H1 (cell line): Measurements from ENCODE around the gene SLC6A3. TPM values are rescaled to one million over a fixed set of nuclear protein-coding genes. Genes with fewer than 3 reads are reported as not detected.

ENCODE experiments used
- CTCF ChIA-PET: fragments of 300-600 bp; sonication (Branson Sonifier 250); formaldehyde crosslinking; loops from one replicate; lab custom pipeline; 2021; ENCODE audit not compliant: partially characterized antibody; lab: Charles Lee
- POLR2A ChIA-PET: fragments of 300-600 bp; sonication (Branson Sonifier 250); formaldehyde crosslinking; loops from one replicate; lab custom pipeline; 2021; ENCODE audit warnings: inconsistent platforms; ENCODE audit not compliant: partially characterized antibody; lab: Charles Lee
- DNase-seq, 2 experiments: peaks; one replicate each; pipeline versions ENCODE4 v3.0.0 to v3.0.0-alpha.2; 2010 to 2022; ENCODE audit warnings: low spot score in 2 of 2, low read depth in 1 of 2, mixed read lengths in 1 of 2
- FAIRE-seq: peaks from 2 replicates; lab custom pipeline; 2011; peaks lifted over from hg19 to GRCh38; lab: Jason Lieb, UNC
- H2AFZ ChIP-seq: 2 replicates; pipeline ENCODE4 v1.8.1; 2012; ENCODE audit warnings: low read length, inconsistent platforms
- H2AK5ac ChIP-seq: 2 replicates; pipeline ENCODE4 v1.6.1; 2013; ENCODE audit warnings: low read depth, low read length
- H2BK120ac ChIP-seq: replicated peaks from 2 replicates; pipeline ENCODE3; 2013; ENCODE audit warnings: low read depth, low read length, inconsistent platforms
- H2BK12ac ChIP-seq: 2 replicates; pipeline ENCODE4 v1.6.1; 2013; ENCODE audit warnings: low read depth, low read length
- H2BK15ac ChIP-seq: 2 replicates; pipeline ENCODE4 v1.6.1; 2013; ENCODE audit warnings: low read length
- H2BK20ac ChIP-seq: 2 replicates; pipeline ENCODE4 v1.6.1; 2013; ENCODE audit warnings: low read length
- H2BK5ac ChIP-seq: 2 replicates; pipeline ENCODE4 v1.6.1; 2013; ENCODE audit warnings: low read depth, low read length
- H3K14ac ChIP-seq: 2 replicates; pipeline ENCODE4 v1.6.1; 2013; ENCODE audit warnings: inconsistent platforms; ENCODE audit not compliant: insufficient read length
- H3K18ac ChIP-seq: 2 replicates; pipeline ENCODE4 v1.6.1; 2013; ENCODE audit warnings: low read length; ENCODE audit errors: extremely low read depth
- H3K23ac ChIP-seq: 2 replicates; pipeline ENCODE4 v1.6.1; 2013; ENCODE audit warnings: inconsistent platforms; ENCODE audit not compliant: insufficient read length
- H3K23me2 ChIP-seq: 2 replicates; pipeline ENCODE4 v1.6.1; 2013; ENCODE audit warnings: low read depth, low read length
- H3K27ac ChIP-seq: 2 replicates; pipeline ENCODE4 v1.6.1; 2011; ENCODE audit warnings: low read depth, low read length, inconsistent platforms
- H3K27me3 ChIP-seq, 4 experiments: replicated peaks in 1 of 4; 1 replicate in 1 of 4; 2 replicates in 3 of 4; pipeline versions ENCODE4 v1.6.1 to v1.8.1; 2011 to 2013; ENCODE audit warnings: low read length in 3 of 4, mild to moderate bottlenecking in 3 of 4, inconsistent platforms in 2 of 4, mixed read lengths in 2 of 4, moderate library complexity in 1 of 4; ENCODE audit not compliant: control insufficient read depth in 3 of 4, insufficient read depth in 3 of 4; ENCODE audit errors: extremely low read depth in 1 of 4
- H3K36me3 ChIP-seq, 4 experiments: 2 replicates each; pipeline versions ENCODE4 v1.6.1 to v1.8.1; 2011 to 2013; ENCODE audit warnings: mild to moderate bottlenecking in 4 of 4, low read length in 3 of 4, moderate library complexity in 2 of 4, control low read depth in 1 of 4, inconsistent platforms in 1 of 4; ENCODE audit not compliant: insufficient read depth in 4 of 4, control insufficient read depth in 2 of 4
- H3K4ac ChIP-seq: replicated peaks from 2 replicates; pipeline ENCODE3; 2013; ENCODE audit warnings: low read length, low read depth, mixed read lengths, inconsistent platforms; ENCODE audit not compliant: insufficient read length
- H3K4me1 ChIP-seq, 4 experiments: replicated peaks in 1 of 4; 1 replicate in 1 of 4; 2 replicates in 3 of 4; pipeline versions ENCODE4 v1.6.1 to v1.8.1; 2011 to 2013; ENCODE audit warnings: low read length in 3 of 4, inconsistent platforms in 2 of 4, mixed read lengths in 1 of 4; ENCODE audit not compliant: insufficient read depth in 4 of 4, control insufficient read depth in 3 of 4
- H3K4me2 ChIP-seq, 2 experiments: 2 replicates each; pipeline versions ENCODE4 v1.6.1 to v1.8.1; 2011 to 2013; ENCODE audit warnings: low read depth in 2 of 2, low read length in 2 of 2, control low read depth in 1 of 2, inconsistent platforms in 1 of 2, mild to moderate bottlenecking in 1 of 2; ENCODE audit not compliant: insufficient read depth in 1 of 2
- H3K4me3 ChIP-seq, 4 experiments: fragments of 200-600, 300-600 bp in 1 of 4; sonication (generic), shearing (Covaris generic), sonication (Bioruptor Twin) in 1 of 4; 2 replicates each; pipeline versions ENCODE4 v1.5.1 to v1.8.1; 2011 to 2016; ENCODE audit warnings: low read length in 4 of 4, low read depth in 3 of 4, control low read depth in 2 of 4, inconsistent platforms in 2 of 4, mild to moderate bottlenecking in 2 of 4, mixed read lengths in 1 of 4, moderate library complexity in 1 of 4; ENCODE audit not compliant: insufficient read depth in 2 of 4; ENCODE audit errors: extremely low read depth in 1 of 4
- H3K56ac ChIP-seq: replicated peaks from 2 replicates; pipeline ENCODE3; 2013; ENCODE audit warnings: low read depth, mild to moderate bottlenecking, mixed read lengths, low read length, inconsistent platforms; ENCODE audit not compliant: insufficient read length
- H3K79me1 ChIP-seq: 2 replicates; pipeline ENCODE4 v1.6.1; 2013; ENCODE audit warnings: low read depth, low read length, control low read depth
- H3K79me2 ChIP-seq, 2 experiments: 2 replicates each; pipeline versions ENCODE4 v1.6.1 to v1.8.1; 2012 to 2013; ENCODE audit warnings: low read length in 2 of 2, mild to moderate bottlenecking in 2 of 2, inconsistent platforms in 1 of 2; ENCODE audit not compliant: insufficient read depth in 2 of 2, control insufficient read depth in 1 of 2
- H3K9ac ChIP-seq, 4 experiments: replicated peaks in 1 of 4; 1 replicate in 1 of 4; 2 replicates in 3 of 4; pipeline versions ENCODE4 v1.6.1 to v1.8.1; 2011 to 2013; ENCODE audit warnings: low read depth in 3 of 4, low read length in 3 of 4, control low read depth in 2 of 4, mild to moderate bottlenecking in 2 of 4, moderate library complexity in 2 of 4, inconsistent platforms in 1 of 4; ENCODE audit errors: extremely low read depth in 1 of 4
- H3K9me3 ChIP-seq, 2 experiments: 2 replicates each; pipeline versions ENCODE4 v1.6.1 to v1.8.1; 2012 to 2013; ENCODE audit warnings: mild to moderate bottlenecking in 2 of 2, moderate library complexity in 2 of 2, control low read depth in 1 of 2, inconsistent platforms in 1 of 2, low read depth in 1 of 2, low read length in 1 of 2, mixed read lengths in 1 of 2; ENCODE audit not compliant: insufficient read depth in 2 of 2
- H4K20me1 ChIP-seq, 2 experiments: replicated peaks in 1 of 2; 2 replicates each; pipeline versions ENCODE3 to v1.8.1; 2011 to 2013; ENCODE audit warnings: inconsistent platforms in 2 of 2, low read length in 2 of 2, mild to moderate bottlenecking in 1 of 2; ENCODE audit not compliant: insufficient read depth in 2 of 2, control insufficient read depth in 1 of 2
- H4K5ac ChIP-seq: 2 replicates; pipeline ENCODE4 v1.6.1; 2013; ENCODE audit warnings: low read length, low read depth, mixed read lengths, inconsistent platforms; ENCODE audit not compliant: insufficient read length
- H4K8ac ChIP-seq: 2 replicates; pipeline ENCODE4 v1.8.0; 2013; ENCODE audit warnings: mild to moderate bottlenecking, moderate library complexity, low read length, inconsistent platforms; ENCODE audit not compliant: insufficient read depth; ENCODE audit errors: extremely low read depth
- H4K91ac ChIP-seq: replicated peaks from 2 replicates; pipeline ENCODE3; 2013; ENCODE audit warnings: low read length, mixed read lengths, inconsistent platforms; ENCODE audit not compliant: insufficient read length
- ASH2L ChIP-seq: fragments of 200-600, 300-600 bp; sonication (generic); IDR thresholded peaks from one replicate; pipeline ENCODE4 v1.7.1; 2017; ENCODE audit warnings: low read length
- RNF2 ChIP-seq: fragments of 200-900, 300-1000 bp; sonication (generic); IDR thresholded peaks from 2 replicates; pipeline ENCODE4 v1.7.1; 2016; ENCODE audit warnings: borderline replicate concordance, low read depth, mild to moderate bottlenecking, antibody characterized with exemption, low read length; ENCODE audit not compliant: poor library complexity, severe bottlenecking; ENCODE audit errors: missing control alignments
- WGBS, 2 experiments: shearing (Covaris generic) in 1 of 2; methylation state at CpG; one replicate each; pipeline versions ENCODE4 v1.1.6 to v1.1.7; 2013 to 2015; ENCODE audit warnings: low lambda C conversion rate in 2 of 2, mixed read lengths in 2 of 2, inconsistent platforms in 1 of 2, low coverage in 1 of 2, missing lambda C conversion rate in 1 of 2; ENCODE audit not compliant: insufficient replicate concordance in 2 of 2, insufficient coverage in 1 of 2, insufficient read length in 1 of 2; ENCODE audit errors: extremely low coverage in 1 of 2, missing lambda C conversion rate in 1 of 2; 5-methylcytosine and 5-hydroxymethylcytosine counted together
- polyA plus RNA-seq, 7 experiments: library from polyadenylated mRNA; depleted of rRNA in 3 of 7; stranded (reverse) in 5 of 7; unstranded in 2 of 7; fragments of >200 nt in 5 of 7; fragments of 200-250 nt in 2 of 7; gene quantifications; 1 replicate in 5 of 7; 2 replicates in 1 of 7; 4 replicates in 1 of 7; pipeline versions ENCODE4 v1.2.1 to v1.2.3, GENCODE V29; 2011 to 2013; ENCODE audit warnings: missing spikeins in 2 of 7, mixed read lengths in 2 of 7
- total RNA-seq: library from RNA; stranded (reverse); fragmentation: NEBNext Ultra II Directional; extraction: Animal tissue kit (Norgen Biotek cat#: 25700); gene quantifications from 2 replicates; pipeline ENCODE4 v1.2.1, GENCODE V29; 2021

Gene SLC6A3
- total and polyA plus RNA-seq, 2 of the 8 experiments (the other 6 are each of a cell fraction or from before 2014, with no cell fraction given), result 0.48 to 0.91 TPM

- Histone ChIP-seq H4K8ac (no peak overlapping the region), H3K23me2 (no peaks in the 10 kb centered on the region), H3K14ac (no peak overlapping the region), H3K79me1 (no peaks in the 10 kb centered on the region), H3K27me3 (0 out of 7 replicates have a peak, but pooled peaks cover 0 to 2% (median 0%) of the 10 kb centered on the region in 4 experiments), H2AK5ac (no peak overlapping the region), H3K9me3 (peaks cover 28 to 49% of the 10 kb centered on the region in 2 experiments), H2BK12ac (no peak overlapping the region), H2BK15ac (no peak overlapping the region), H3K56ac (no peak overlapping the region), H3K27ac (no peak overlapping the region), H3K23ac (no peak overlapping the region), H2BK20ac (no peak overlapping the region), H2AFZ (no peak overlapping the region), H3K36me3 (no peaks in the 10 kb centered on the region), H3K4ac (no peak overlapping the region), H2BK120ac (no peak overlapping the region), H3K4me1 (no peaks in the 10 kb centered on the region), H3K4me2 (no peak overlapping the region), H3K18ac (no peak overlapping the region), H4K91ac (no peak overlapping the region), H4K5ac (no peak overlapping the region), H3K79me2 (no peaks in the 10 kb centered on the region), H2BK5ac (no peak overlapping the region), H3K4me3 (no peak overlapping the region), H4K20me1 (no peaks in the 10 kb centered on the region), H3K9ac (no peak overlapping the region)
- POLR2A ChIA-PET, result no interaction called here
- TF ChIP-seq RNF2, result no peak
- TF ChIP-seq ASH2L, result no peak
- CTCF ChIA-PET, result interaction anchor here (1.5 kb wide), 1 partner anchor 20 kb away, joined by 4 read pairs; no protein-coding TSS in a partner anchor
- DNase-seq (no peak), FAIRE-seq (no peak)
- 92% methylated on average over 1 of the region's 1 CpG; no CpG with 5 or more reads in 1 of the 2 experiments for WGBS, 2 experiments
Observed at GRCh38 chr5:1428107-1428506, 17.1 kb downstream of the SLC6A3 start.
